ENCODE results near the gene TJP3. TPM values are rescaled to one million over a fixed set of nuclear protein-coding genes. Genes with fewer than 3 reads are reported as not detected.

TJP3 gene
- total and polyA plus RNA-seq, 8 donors: 31.9 to 204 (median 94.1) TPM

GRCh38 chr19:3671680-3672574 is 36.3 kb upstream of the TJP3 start:
- Histone ChIP-seq H3K9me3 (no peaks in the 10 kb centered on the region), H3K36me3 (peaks cover 0 to 18% (median 6%) of the 10 kb centered on the region in 4 donors), H3K27me3 (no peaks in the 10 kb centered on the region), H3K27ac (peak overlapping the region; percentile 82 to 97 (median 95)), H3K4me1 (peaks cover 36 to 81% (median 55%) of the 10 kb centered on the region in 4 donors), H3K4me3 (peak overlapping the region; percentile 22 to 39 (median 33))
- peak in 1 of 2 donors; percentile 60 for DNase-seq
- TF ChIP-seq POLR2AphosphoS5 (IDR thresholded peaks at IDR 0.05): no peak
- TF ChIP-seq CTCF (IDR thresholded peaks at IDR 0.05): no peak
- TF ChIP-seq POLR2A (IDR thresholded peaks at IDR 0.05): no peak
- no peak for TF ChIP-seq EP300 (IDR thresholded peaks at IDR 0.05)
- intact Hi-C loops (cut with DNase I; ENCODE audit: low total_unique reads): no loop called here
- 51 to 65% (median 60%) methylated on average over 37 to 40 of the region's 40 CpGs for WGBS, 5 donors

DNA sequence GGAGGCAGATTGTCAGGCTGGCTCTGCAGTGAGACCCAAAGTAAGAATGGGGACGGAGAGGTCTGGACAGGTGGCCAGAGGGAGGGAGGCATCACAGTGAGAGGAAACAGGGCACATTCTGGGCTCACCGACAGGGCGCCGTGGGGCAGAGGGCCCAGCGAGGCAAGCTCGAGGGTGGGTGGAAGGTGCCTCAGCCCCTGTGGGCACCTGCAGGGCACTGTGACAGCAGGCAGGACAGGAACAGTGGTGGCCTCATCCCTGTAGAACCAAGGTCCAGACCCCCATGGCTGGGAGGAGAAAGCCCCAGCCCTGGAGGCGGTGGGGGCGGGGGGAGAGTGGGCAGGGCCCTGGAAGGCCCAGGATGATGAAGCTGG is 35.6 kb upstream of the TJP3 start:
- intact Hi-C loops (cut with DNase I; ENCODE audit: low total_unique reads): no loop called here
- Histone ChIP-seq H3K4me1 (peaks cover 36 to 76% (median 53%) of the 10 kb centered on the region in 4 donors), H3K4me3 (no peak overlapping the region), H3K36me3 (peaks cover 0 to 13% (median 3%) of the 10 kb centered on the region in 4 donors), H3K27ac (peak overlapping the region in 4 of 5 donors; percentile 89 to 97 (median 96)), H3K9me3 (no peaks in the 10 kb centered on the region), H3K27me3 (no peaks in the 10 kb centered on the region)
- 78 to 95% (median 90%) methylated on average over 7 to 8 of the region's 8 CpGs for WGBS, 5 donors
- DNase-seq: no peak
- TF ChIP-seq POLR2AphosphoS5 (IDR thresholded peaks at IDR 0.05) (no peak), EP300 (IDR thresholded peaks at IDR 0.05) (no peak), CTCF (IDR thresholded peaks at IDR 0.05) (no peak), POLR2A (IDR thresholded peaks at IDR 0.05) (no peak)

- H3K27ac ChIP-seq: peak overlapping the region in 4 of 5 donors; percentile 89 to 97 (median 96)
- intact Hi-C loops (cut with DNase I; ENCODE audit: low total_unique reads): no loop called here
- H3K36me3 ChIP-seq: peaks cover 0 to 13% (median 2%) of the 10 kb centered on the region in 4 donors
- H3K9me3 ChIP-seq: no peaks in the 10 kb centered on the region
- H3K27me3 ChIP-seq: no peaks in the 10 kb centered on the region
- H3K4me1 ChIP-seq: peaks cover 36 to 71% (median 49%) of the 10 kb centered on the region in 4 donors
- H3K4me3 ChIP-seq: no peak overlapping the region
- TF ChIP-seq POLR2A (IDR thresholded peaks at IDR 0.05) (no peak), CTCF (IDR thresholded peaks at IDR 0.05) (no peak), EP300 (IDR thresholded peaks at IDR 0.05) (no peak), POLR2AphosphoS5 (IDR thresholded peaks at IDR 0.05) (no peak)
- 84 to 93% (median 91%) methylated on average over 13 of the region's 13 CpGs for WGBS, 5 donors
- no peak for DNase-seq
Observed at GRCh38 chr19:3672993-3673392, 35.2 kb upstream of the TJP3 start.

DNA sequence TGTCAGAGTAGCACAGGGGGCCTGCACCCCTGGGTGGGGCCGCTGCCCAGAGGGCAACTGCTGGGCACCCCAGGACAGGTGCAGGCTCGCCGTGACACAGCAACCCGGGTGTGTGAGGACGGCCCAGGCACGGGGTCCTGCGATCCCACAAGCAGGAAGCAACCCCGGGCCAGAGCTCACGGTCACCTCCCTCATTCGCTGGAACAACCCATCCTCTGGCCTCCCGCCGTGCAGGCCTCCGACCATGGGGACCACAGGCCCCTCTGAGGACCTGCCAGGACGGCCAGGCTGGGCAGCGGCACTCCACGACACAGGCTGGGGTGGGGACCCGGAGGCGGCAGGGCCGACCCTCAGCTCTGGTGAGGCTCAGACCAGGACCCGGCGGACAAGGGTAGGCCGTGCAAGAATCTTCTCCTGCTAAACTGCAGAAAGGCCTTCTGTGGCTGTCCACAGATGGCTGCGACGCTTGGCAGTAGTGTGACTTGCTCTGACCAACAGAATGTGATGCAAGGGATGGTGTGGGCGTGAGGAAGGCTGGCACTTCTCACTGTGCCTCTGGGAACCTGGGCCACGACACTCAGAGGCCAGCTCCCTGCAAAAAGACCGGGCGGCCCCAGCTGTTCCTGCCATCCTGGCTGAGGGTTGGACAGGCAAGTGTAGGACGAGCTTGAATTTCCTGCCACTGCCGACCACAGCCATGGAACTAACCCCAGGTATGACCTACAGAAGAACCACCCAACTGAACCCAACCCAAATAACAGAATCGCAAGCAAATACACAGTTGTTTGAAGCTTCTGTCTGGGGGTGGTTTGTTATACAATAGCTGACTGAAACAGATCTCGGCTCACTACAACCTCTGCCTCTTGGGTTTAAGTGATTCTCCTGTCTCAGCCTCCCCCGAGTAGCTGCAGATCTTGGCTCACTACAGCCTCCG is 34.4 kb upstream of the TJP3 start:
- TF ChIP-seq EP300 (IDR thresholded peaks at IDR 0.05) (no peak), POLR2A (IDR thresholded peaks at IDR 0.05) (no peak), POLR2AphosphoS5 (IDR thresholded peaks at IDR 0.05) (no peak), CTCF (IDR thresholded peaks at IDR 0.05) (no peak)
- intact Hi-C loops (cut with DNase I; ENCODE audit: low total_unique reads): no loop called here
- 94 to 97% (median 95%) methylated on average over 30 to 34 of the region's 34 CpGs for WGBS, 5 donors

More for the DNA sequence above, 34.4 kb upstream of the TJP3 start:
- Histone ChIP-seq H3K36me3 (peaks cover 0 to 13% (median 2%) of the 10 kb centered on the region in 4 donors), H3K27ac (peak overlapping the region in 4 of 5 donors; percentile 89 to 97 (median 96)), H3K9me3 (no peaks in the 10 kb centered on the region), H3K27me3 (no peaks in the 10 kb centered on the region), H3K4me3 (no peak overlapping the region), H3K4me1 (peaks cover 30 to 64% (median 43%) of the 10 kb centered on the region in 4 donors)
- no peak for DNase-seq
